ENCODE results near the gene DFFB. TPM values are rescaled to one million over a fixed set of nuclear protein-coding genes. Genes with fewer than 3 reads are reported as not detected.

The DFFB gene
- total RNA-seq, 1 donor = 3.6 TPM

DNA sequence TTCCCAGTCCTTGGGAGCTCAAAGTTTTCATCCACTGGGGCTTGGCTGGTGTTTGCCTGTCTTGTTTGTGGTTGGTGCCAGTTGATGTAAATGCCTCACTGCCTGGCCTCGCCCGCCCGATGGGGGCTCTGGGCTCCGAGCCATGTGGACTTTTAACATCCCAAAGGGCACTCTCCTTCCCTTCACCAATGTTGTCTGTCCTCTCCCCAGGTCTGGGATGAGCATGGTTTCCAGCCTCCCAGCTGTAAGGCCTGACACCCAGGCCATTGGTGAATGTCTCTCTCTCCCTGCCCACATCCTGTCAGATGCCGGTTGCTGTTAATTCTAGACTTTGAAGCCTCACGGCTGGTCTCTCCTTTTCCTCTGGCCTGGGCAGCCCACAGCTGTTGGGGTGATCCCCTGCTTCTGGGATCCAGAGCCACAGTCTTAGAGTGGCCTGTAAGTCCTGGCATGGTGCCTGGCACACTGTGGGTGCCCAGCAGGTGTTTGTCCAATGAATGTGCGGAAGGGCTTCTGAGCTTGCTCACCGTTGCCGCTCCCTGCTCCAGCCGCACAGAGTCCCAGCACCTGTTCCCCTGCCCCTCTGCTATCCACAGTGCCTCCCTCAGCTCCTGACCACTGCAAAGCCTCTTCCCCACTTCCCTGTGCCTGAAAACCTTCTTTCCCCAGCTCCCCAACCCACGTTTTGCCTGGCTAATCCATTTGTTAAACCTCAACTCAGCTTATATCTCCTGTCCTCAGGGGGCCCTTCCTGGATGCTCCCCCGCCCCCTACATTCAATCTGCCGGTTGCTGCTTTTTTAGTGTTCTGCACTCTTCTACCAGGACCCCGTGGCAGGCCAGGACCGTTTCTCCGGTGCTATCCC lies 46.1 kb downstream of the DFFB start:
- DNase-seq (ENCODE audit: low read depth) = no peak
- no peak overlapping the region for H3K4me3 ChIP-seq (ENCODE audit: low read depth, low read length)
- TF ChIP-seq, protein P1, sequence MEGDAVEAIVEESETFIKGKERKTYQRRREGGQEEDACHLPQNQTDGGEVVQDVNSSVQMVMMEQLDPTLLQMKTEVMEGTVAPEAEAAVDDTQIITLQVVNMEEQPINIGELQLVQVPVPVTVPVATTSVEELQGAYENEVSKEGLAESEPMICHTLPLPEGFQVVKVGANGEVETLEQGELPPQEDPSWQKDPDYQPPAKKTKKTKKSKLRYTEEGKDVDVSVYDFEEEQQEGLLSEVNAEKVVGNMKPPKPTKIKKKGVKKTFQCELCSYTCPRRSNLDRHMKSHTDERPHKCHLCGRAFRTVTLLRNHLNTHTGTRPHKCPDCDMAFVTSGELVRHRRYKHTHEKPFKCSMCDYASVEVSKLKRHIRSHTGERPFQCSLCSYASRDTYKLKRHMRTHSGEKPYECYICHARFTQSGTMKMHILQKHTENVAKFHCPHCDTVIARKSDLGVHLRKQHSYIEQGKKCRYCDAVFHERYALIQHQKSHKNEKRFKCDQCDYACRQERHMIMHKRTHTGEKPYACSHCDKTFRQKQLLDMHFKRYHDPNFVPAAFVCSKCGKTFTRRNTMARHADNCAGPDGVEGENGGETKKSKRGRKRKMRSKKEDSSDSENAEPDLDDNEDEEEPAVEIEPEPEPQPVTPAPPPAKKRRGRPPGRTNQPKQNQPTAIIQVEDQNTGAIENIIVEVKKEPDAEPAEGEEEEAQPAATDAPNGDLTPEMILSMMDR (IDR thresholded peaks at IDR 0.05; ENCODE audit: insufficient read depth, low read length) = no peak

DNA sequence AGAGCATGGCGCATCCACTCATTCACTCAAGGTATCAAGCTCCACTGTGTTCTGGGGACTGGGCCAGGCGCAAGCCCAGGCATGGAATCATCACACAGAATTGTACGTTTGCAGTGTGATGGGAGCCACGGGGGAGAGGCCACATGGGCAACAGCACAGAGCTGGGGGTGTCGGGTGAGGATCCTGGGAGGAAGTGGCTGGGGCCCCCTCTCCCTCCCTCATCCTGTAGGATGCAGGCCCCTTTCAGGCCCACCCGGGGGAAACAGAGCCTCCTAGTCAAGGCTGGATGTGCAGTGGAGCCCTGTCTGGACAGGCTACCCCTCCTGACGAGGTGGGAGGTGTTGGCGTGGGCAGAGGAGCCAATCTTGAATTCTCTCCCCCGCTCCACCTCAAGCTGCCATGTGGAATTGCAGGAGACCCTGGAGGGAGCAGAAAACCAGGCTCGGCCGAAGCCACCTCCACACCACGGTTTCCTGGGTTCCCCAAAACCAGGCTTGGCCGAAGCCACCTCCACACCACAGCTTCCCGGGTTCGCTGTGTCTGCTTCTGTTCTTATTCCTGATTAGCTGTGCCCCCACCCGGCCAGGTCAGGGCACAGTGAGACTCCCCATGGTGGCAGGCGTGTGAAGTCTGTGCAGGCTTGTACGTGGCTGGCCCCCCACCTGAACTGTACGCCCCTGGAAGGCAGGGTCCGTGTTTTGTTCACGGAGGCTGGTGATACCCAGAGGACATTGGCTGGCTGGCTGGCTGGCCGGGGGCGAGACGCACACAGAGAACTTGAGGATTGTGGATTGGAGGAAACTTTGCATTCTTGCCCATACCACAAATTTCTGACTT lies 46.9 kb downstream of the DFFB start:
- TF ChIP-seq, protein P1 (IDR thresholded peaks at IDR 0.05; ENCODE audit: insufficient read depth, low read length) = no peak
- no peak for DNase-seq (ENCODE audit: low read depth)
- no peak overlapping the region for H3K4me3 ChIP-seq (ENCODE audit: low read depth, low read length)

DNA sequence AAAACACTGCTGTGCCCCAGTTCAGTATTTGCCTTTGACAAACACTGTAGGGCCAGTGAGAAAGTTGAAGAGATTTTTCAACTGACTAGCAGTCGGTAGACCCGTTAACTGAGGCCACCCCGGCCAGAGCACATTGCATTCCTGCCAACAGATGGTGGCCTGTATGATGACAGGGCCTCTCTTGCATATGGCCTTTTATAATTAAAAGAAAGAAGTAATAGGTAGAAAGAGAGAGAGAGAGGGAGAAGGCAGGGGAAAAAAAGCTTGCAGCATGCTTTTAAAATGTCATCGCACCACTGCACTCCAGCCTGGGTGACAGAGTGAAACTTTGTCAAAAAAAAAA lies 47.5 kb downstream of the DFFB start:
- TF ChIP-seq, protein P1 (IDR thresholded peaks at IDR 0.05; ENCODE audit: insufficient read depth, low read length) = no peak
- H3K4me3 ChIP-seq (ENCODE audit: low read depth, low read length) = no peak overlapping the region
- DNase-seq (ENCODE audit: low read depth) = no peak

DNA sequence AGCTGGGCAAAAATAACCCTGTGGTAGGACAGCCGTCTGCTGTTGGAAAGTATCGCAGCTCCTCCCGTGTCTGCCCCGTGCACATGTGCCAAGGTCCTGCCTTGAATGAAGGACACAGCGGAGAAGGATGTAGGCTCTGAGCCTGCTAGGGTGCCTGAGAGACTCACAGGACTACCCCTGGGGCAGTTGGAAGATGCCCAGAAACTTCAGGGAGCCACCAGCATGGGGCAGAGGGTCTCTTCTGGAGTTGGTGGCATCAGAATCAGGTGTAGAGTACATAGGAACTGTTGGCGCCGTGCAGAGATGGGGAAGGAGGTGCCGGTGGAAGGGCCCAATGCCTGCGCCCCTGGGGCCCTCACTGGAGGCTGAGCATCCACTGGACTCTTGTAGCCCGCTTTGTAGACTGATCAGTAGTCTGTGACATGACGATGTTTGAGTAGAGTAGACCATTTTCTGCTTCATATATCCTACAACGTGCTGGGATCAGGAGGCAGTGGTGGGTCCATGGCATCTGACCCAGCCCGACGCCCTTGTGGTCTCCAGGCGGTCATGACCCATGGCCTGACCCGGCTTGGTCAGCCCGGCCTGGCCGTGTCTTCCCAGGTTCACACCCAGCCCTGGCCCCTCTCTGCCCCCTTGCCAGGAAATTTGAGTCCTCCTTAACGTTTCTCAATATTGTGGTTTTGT lies 48.1 kb downstream of the DFFB start:
- no peak for DNase-seq (ENCODE audit: low read depth)
- TF ChIP-seq, protein P1 (IDR thresholded peaks at IDR 0.05; ENCODE audit: insufficient read depth, low read length) = no peak
- no peak overlapping the region for H3K4me3 ChIP-seq (ENCODE audit: low read depth, low read length)

DNA sequence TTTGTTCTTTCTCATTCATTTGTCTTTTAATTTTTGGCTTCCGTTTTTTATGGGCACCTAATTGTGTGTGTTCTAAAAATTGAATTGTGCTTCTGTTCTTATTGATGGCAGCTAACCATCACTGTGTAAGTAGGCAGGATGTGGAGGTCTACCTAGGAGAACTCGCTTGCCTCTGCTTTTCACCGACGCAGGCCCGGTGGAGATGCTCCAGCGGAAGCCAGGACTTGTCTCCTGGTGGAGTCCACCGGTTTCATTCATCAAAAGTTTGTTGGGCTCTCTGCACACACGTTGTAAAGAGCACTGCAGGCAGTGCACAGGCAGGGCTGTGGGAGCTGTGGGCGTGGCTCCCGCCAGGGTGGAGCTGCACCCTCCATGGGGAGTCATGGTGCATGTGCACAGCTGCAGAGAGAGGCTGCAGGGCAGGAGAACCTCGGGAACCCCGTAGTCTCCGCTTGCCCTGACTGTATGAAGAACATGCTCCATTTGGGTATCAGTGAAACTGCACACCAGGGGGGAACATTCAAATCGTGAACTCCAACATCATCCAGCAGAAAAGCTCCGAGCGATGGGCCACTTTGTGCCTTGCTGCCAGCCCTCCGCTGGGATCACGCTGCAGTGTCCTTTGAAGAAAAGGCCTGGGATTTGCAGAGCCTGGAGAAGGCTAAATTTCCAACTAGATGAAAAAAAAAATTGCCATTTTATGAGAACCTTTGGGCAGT lies 48.8 kb downstream of the DFFB start:
- no peak overlapping the region for H3K4me3 ChIP-seq (ENCODE audit: low read depth, low read length)
- TF ChIP-seq, protein P1 (IDR thresholded peaks at IDR 0.05; ENCODE audit: insufficient read depth, low read length) = no peak
- DNase-seq (ENCODE audit: low read depth) = no peak

DNA sequence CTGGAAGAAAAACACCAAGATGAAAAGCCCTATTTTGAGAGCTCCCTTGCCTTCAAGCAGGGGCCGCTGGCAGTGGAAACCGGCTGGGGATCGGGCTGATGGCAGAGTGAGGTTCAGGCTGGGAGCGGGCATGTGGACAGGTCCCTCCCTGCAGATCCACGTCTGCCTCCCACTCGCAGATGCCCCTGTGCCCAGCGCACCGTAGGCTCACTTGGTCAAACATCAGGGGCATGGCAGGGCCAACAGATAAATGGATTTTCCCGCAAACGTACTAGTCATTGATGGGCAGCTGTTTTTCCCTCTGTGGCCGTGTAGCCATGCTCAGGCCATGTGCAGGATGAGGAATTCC lies 49.4 kb downstream of the DFFB start:
- no peak for DNase-seq (ENCODE audit: low read depth)
- TF ChIP-seq, protein P1 (IDR thresholded peaks at IDR 0.05; ENCODE audit: insufficient read depth, low read length) = no peak

More for the DNA sequence above, 49.4 kb downstream of the DFFB start:
- no peak overlapping the region for H3K4me3 ChIP-seq (ENCODE audit: low read depth, low read length)
